ENCODE data around the gene MACROD2. TPM values are rescaled to one million over a fixed set of nuclear protein-coding genes. Genes with fewer than 3 reads are reported as not detected.

MACROD2 gene
- total RNA-seq, 4 donors from 2014 or later, result 2.1 to 28.1 (median 12.6) TPM

DNA sequence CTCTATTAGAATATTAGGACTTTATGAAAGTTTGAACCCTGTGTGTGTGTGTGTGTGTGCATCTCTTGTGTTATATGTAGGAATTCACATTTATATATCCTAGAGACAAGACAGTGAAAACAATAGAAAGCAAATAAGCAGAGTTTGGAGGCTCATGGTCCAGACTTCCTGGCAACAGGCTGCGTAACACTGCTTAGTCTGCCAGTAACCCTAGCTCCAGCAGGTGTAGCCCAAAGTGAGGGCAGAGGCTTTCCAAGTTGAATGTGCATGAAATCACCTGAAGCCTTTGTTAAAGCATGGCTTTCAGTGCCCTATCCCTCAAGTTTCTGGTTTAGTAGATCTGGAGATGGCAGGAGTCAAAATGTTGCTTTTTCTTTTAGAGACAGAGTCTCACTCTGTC is 2008.0 kb downstream of the MACROD2 start:
- no peaks in the 10 kb centered on the region for H3K36me3 ChIP-seq
- TF ChIP-seq POLR2A (IDR thresholded peaks at IDR 0.05), result no peak
- TF ChIP-seq CTCF (IDR thresholded peaks at IDR 0.05), result no peak
- no peaks in the 10 kb centered on the region for H3K27me3 ChIP-seq
- no peak overlapping the region for H3K4me3 ChIP-seq
- H3K9me3 ChIP-seq, result no peaks in the 10 kb centered on the region
- H3K4me1 ChIP-seq, result no peaks in the 10 kb centered on the region
- intact Hi-C loops (cut with DNase I; ENCODE audit: low total_unique reads), result no loop called here
- no peak overlapping the region for H3K27ac ChIP-seq
- DNase-seq, result no peak

DNA sequence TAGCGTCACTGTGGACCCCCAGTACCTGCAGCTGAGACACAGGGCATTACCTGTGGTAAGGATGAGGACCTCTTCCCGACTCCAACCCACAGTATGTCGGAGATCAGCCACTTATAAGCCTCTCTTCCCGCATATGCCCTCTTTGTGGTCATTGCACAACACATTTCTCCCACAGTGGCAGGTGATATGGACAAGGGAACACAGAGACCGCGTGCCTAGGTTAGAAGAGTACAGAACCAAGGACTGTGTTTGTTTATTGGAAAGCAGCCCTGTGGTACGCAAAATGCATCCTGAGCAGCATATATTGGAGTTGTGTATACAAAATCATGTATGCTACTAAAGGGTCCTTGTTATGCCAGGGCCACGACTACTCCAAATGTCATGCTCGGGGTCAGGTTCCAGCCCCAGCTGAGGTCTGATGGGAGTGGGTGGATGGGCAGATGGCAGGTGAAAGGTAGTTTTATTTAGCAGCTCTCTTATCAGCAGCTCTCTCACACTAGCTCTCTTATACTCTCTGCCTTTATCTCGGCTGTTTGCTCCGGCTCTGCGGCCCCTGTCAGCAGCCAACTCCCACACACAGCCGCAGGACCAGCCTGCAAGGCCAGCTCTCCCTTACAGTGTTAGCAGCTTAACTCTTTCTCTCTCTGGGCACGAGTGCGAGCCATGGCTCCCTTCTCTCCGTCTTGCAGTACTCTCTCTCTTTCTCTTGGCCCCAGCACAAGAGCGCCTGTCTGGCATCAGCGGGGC is 2009.0 kb downstream of the MACROD2 start:
- no peak overlapping the region for H3K4me3 ChIP-seq
- DNase-seq, result no peak
- no peaks in the 10 kb centered on the region for H3K4me1 ChIP-seq
- no peaks in the 10 kb centered on the region for H3K36me3 ChIP-seq
- H3K27ac ChIP-seq, result no peak overlapping the region
- TF ChIP-seq POLR2A (IDR thresholded peaks at IDR 0.05), result no peak
- no peak for TF ChIP-seq CTCF (IDR thresholded peaks at IDR 0.05)
- no peaks in the 10 kb centered on the region for H3K9me3 ChIP-seq
- H3K27me3 ChIP-seq, result no peaks in the 10 kb centered on the region
- intact Hi-C loops (cut with DNase I; ENCODE audit: low total_unique reads), result no loop called here

GRCh38 chr20:16005021-16005914 is 2010.0 kb downstream of the MACROD2 start:
- no peaks in the 10 kb centered on the region for H3K4me1 ChIP-seq
- no peaks in the 10 kb centered on the region for H3K9me3 ChIP-seq
- no peak overlapping the region for H3K27ac ChIP-seq
- no peaks in the 10 kb centered on the region for H3K27me3 ChIP-seq
- no peaks in the 10 kb centered on the region for H3K36me3 ChIP-seq
- TF ChIP-seq CTCF (IDR thresholded peaks at IDR 0.05) (no peak), POLR2A (IDR thresholded peaks at IDR 0.05) (no peak)
- intact Hi-C loops (cut with DNase I; ENCODE audit: low total_unique reads), result no loop called here
- no peak overlapping the region for H3K4me3 ChIP-seq
- DNase-seq, result no peak

DNA sequence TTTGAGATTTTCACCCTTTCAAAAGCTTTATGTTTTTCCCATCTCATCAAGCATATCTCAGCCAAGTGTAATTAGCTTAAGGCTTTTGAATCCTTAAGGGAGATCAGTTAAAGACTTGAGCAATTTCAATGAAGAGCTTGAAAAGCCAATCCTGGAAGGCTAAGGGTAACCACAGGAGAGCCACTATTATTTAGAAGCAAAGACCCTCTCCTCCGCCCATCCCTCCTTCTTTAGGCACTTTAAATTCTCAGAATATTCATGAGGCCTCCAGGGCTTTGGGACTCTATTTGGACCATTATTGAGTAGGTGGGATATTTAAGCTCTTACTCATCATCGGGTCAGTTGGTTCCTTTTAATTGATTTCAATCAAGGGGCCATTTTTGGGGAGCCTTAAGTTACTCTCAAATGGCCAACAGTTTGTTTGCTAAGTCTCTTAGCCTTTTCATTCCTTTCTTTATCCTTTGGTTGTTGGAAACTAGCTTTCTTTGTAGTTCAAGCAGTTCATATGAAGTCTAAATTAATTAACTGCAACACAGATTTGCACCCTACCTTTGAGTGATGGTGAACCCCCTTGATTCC is 2010.7 kb downstream of the MACROD2 start:
- no peaks in the 10 kb centered on the region for H3K36me3 ChIP-seq
- no peaks in the 10 kb centered on the region for H3K27me3 ChIP-seq
- no peaks in the 10 kb centered on the region for H3K9me3 ChIP-seq
- no peak for DNase-seq
- no peak overlapping the region for H3K4me3 ChIP-seq
- TF ChIP-seq CTCF (IDR thresholded peaks at IDR 0.05) (no peak), POLR2A (IDR thresholded peaks at IDR 0.05) (no peak)
- no peak overlapping the region for H3K27ac ChIP-seq
- H3K4me1 ChIP-seq, result no peaks in the 10 kb centered on the region
- intact Hi-C loops (cut with DNase I; ENCODE audit: low total_unique reads), result no loop called here

GRCh38 chr20:16007164-16007563 is 2011.8 kb downstream of the MACROD2 start:
- TF ChIP-seq POLR2A (IDR thresholded peaks at IDR 0.05), result no peak
- DNase-seq, result no peak
- no peaks in the 10 kb centered on the region for H3K9me3 ChIP-seq
- H3K27ac ChIP-seq, result no peak overlapping the region
- H3K36me3 ChIP-seq, result no peaks in the 10 kb centered on the region
- no peak overlapping the region for H3K4me3 ChIP-seq
- no peaks in the 10 kb centered on the region for H3K27me3 ChIP-seq
- H3K4me1 ChIP-seq, result no peaks in the 10 kb centered on the region
- intact Hi-C loops (cut with DNase I; ENCODE audit: low total_unique reads), result no loop called here

Data from uterus (tissue), 4 donors.